HepG2 (cell line): Measurements from ENCODE around the gene EMID1. TPM values are rescaled to one million over a fixed set of nuclear protein-coding genes. Genes with fewer than 3 reads are reported as not detected.

Experiments
- ATAC-seq: fragments of 200-7000 bp; cut with Tn5 transposase; 3 replicates; pipeline ENCODE4 v1.9.1; 2020; ENCODE audit warnings: mild to moderate bottlenecking, moderate library complexity
- BruUV-seq: library from RNA; stranded (reverse); fragments of 400-500 nt; replicated peaks from 2 replicates; lab custom pipeline; 2021; lab: Mats Ljungman, UMichigan
- CTCF ChIA-PET: fragments of 300-600 bp; formaldehyde crosslinking; extraction: SDS; loops from one replicate; lab custom pipeline; 2021; ENCODE audit warnings: low total read pairs, inconsistent platforms, low intra/inter-chr PET ratio; lab: Yijun Ruan, JAX
- POLR2A ChIA-PET: fragments of 350-600 bp; sonication (Branson Sonifier 250); formaldehyde crosslinking; loops from one replicate; lab custom pipeline; 2020; ENCODE audit warnings: antibody characterized with exemption, inconsistent platforms; lab: Yijun Ruan, JAX
- DNase-seq: peaks from one replicate; pipeline ENCODE4 v3.0.0-alpha.2; 2015; ENCODE audit warnings: low spot score
- FAIRE-seq: peaks from 3 replicates; lab custom pipeline; 2011; peaks lifted over from hg19 to GRCh38; lab: Jason Lieb, UNC
- H2AFZ ChIP-seq: one replicate; pipeline ENCODE4 v1.6.1; 2011; ENCODE audit warnings: low read length, inconsistent platforms
- H3K27ac ChIP-seq: fragments of 300-600 bp; 3 replicates; pipeline ENCODE4 v1.8.0; 2011; ENCODE audit warnings: mixed run types, mild to moderate bottlenecking, mixed read lengths, low read length, inconsistent platforms; ENCODE audit not compliant: insufficient read depth; ENCODE audit errors: extremely low read length
- H3K27me3 ChIP-seq, 2 experiments: fragments of 200-600 bp in 1 of 2; 2 replicates in 1 of 2; 3 replicates in 1 of 2; pipeline versions ENCODE4 v1.6.0 to v1.8.0; 2011; ENCODE audit warnings: low read length in 2 of 2, mild to moderate bottlenecking in 2 of 2, moderate library complexity in 2 of 2, inconsistent platforms in 1 of 2; ENCODE audit not compliant: insufficient read depth in 2 of 2, control insufficient read depth in 1 of 2
- H3K36me3 ChIP-seq, 2 experiments: fragments of 200-600 bp in 1 of 2; replicated peaks in 1 of 2; 2 replicates in 1 of 2; 3 replicates in 1 of 2; pipeline versions ENCODE4 v1.5.1 to v1.8.0; 2011; ENCODE audit warnings: low read length in 2 of 2, inconsistent platforms in 1 of 2; ENCODE audit not compliant: insufficient read depth in 2 of 2, control insufficient read depth in 1 of 2
- H3K4me1 ChIP-seq: 2 replicates; pipeline ENCODE4 v1.5.1; 2012; ENCODE audit warnings: low read length, inconsistent platforms; ENCODE audit not compliant: insufficient read depth
- H3K4me2 ChIP-seq: 2 replicates; pipeline ENCODE4 v1.6.0; 2011; ENCODE audit warnings: low read depth, low read length, inconsistent platforms
- H3K4me3 ChIP-seq, 3 experiments: fragments of 200-600 bp in 1 of 3; sonication (generic), shearing (Covaris generic) in 1 of 3; replicated peaks in 1 of 3; 2 replicates each; pipeline ENCODE4 v1.5.1; 2011 to 2016; ENCODE audit warnings: low read length in 3 of 3, inconsistent platforms in 2 of 3, low read depth in 2 of 3, mild to moderate bottlenecking in 2 of 3, control low read depth in 1 of 3, mixed read lengths in 1 of 3; ENCODE audit not compliant: insufficient read depth in 1 of 3
- H3K79me2 ChIP-seq: one replicate; pipeline ENCODE4 v1.6.1; 2011; ENCODE audit warnings: low read length, inconsistent platforms; ENCODE audit not compliant: insufficient read depth
- H3K9ac ChIP-seq: 2 replicates; pipeline ENCODE4 v1.6.0; 2011; ENCODE audit warnings: mild to moderate bottlenecking, low read depth, low read length, inconsistent platforms; ENCODE audit not compliant: insufficient read depth
- H3K9me3 ChIP-seq: 2 replicates; pipeline ENCODE4 v1.5.1; 2012; ENCODE audit warnings: mild to moderate bottlenecking, low read length
- H4K20me1 ChIP-seq: 2 replicates; pipeline ENCODE4 v1.6.0; 2011; ENCODE audit warnings: inconsistent platforms, mild to moderate bottlenecking, low read length, moderate library complexity; ENCODE audit not compliant: insufficient read depth
- CCDC6 ChIP-seq: sonication (generic); formaldehyde crosslinking; IDR thresholded peaks from 2 replicates; pipeline ENCODE4 v1.8.1; 2022; ENCODE audit warnings: mild to moderate bottlenecking, missing genetic modification reagents, moderate library complexity
- ETS1 ChIP-seq: sonication (generic); formaldehyde crosslinking; IDR thresholded peaks from 2 replicates; pipeline ENCODE4 v1.4.0; 2020; ENCODE audit warnings: missing genetic modification reagents
- HOXD1 ChIP-seq: sonication (generic); formaldehyde crosslinking; IDR thresholded peaks from 2 replicates; pipeline ENCODE4 v1.5.0; 2020; ENCODE audit warnings: missing genetic modification reagents
- MTF1 ChIP-seq: sonication (generic); formaldehyde crosslinking; IDR thresholded peaks from 2 replicates; pipeline ENCODE4 v1.5.0; 2020; ENCODE audit warnings: missing genetic modification reagents
- THAP8 ChIP-seq: sonication (generic); formaldehyde crosslinking; IDR thresholded peaks from 2 replicates; pipeline ENCODE4 v1.5.1; 2020; ENCODE audit warnings: missing genetic modification reagents, mild to moderate bottlenecking, borderline replicate concordance
- ZBTB26 ChIP-seq: IDR thresholded peaks from 2 replicates; pipeline ENCODE4 v1.6.1; 2016; ENCODE audit warnings: missing compliant biosample characterization, missing genetic modification reagents, borderline replicate concordance
- ZNF646 ChIP-seq: sonication (generic); formaldehyde crosslinking; IDR thresholded peaks from 2 replicates; pipeline ENCODE4 v1.9.0; 2021; ENCODE audit warnings: mild to moderate bottlenecking, missing genetic modification reagents
- ZNF704 ChIP-seq: sonication (generic); formaldehyde crosslinking; IDR thresholded peaks from 2 replicates; pipeline ENCODE4 v1.8.1; 2023; ENCODE audit warnings: mild to moderate bottlenecking, inconsistent platforms, moderate library complexity, missing genetic modification reagents, borderline replicate concordance
- ZNF878 ChIP-seq: sonication (generic); formaldehyde crosslinking; IDR thresholded peaks from 2 replicates; pipeline ENCODE4 v1.8.1; 2023; ENCODE audit warnings: mild to moderate bottlenecking, missing genetic modification reagents, moderate library complexity
- WGBS: methylation state at CpG from one replicate; pipeline ENCODE4 v1.1.6; 2017; ENCODE audit warnings: low lambda C conversion rate; 5-methylcytosine and 5-hydroxymethylcytosine counted together
- in situ Hi-C: cut with HindIII; loops from 2 replicates; pipeline ENCODE4 v1.10.0; 2017; ENCODE audit warnings: low pct_unique_long_range_greater_than_20kb; ENCODE audit not compliant: extremely low pct_ligation_motif_present
- intact Hi-C: fragments of 100-400 bp; cut with micrococcal nuclease; formaldehyde crosslinking; loops from one replicate; pipeline ENCODE4 v1.10.0; 2022; ENCODE audit not compliant: unreplicated experiment
- polyA plus RNA-seq, 8 experiments: library from polyadenylated mRNA; depleted of rRNA in 3 of 8; stranded (reverse) in 7 of 8; unstranded in 1 of 8; fragments of >200 nt; fragmentation: Illumina TruSeq in 4 of 8; extraction: Trizol in 4 of 8; gene quantifications; 2 replicates each; pipeline versions ENCODE4 v1.2.1 to v1.2.3, GENCODE V29; 2011 to 2016; ENCODE audit warnings: low read depth in 4 of 8, missing spikeins in 1 of 8, mixed read lengths in 1 of 8; ENCODE audit not compliant: insufficient read depth in 1 of 8
- total RNA-seq, 5 experiments: library from RNA; depleted of rRNA; stranded (reverse); fragments of >200 nt; fragmentation: Illumina TruSeq; extraction: Trizol; gene quantifications; 2 replicates each; pipeline ENCODE4 v1.2.3, GENCODE V29; 2016; ENCODE audit warnings: low read depth in 1 of 5

Gene EMID1
- total and polyA plus RNA-seq, 2 of the 13 experiments (the other 11 are each of a cell fraction or from before 2014, with no cell fraction given) = 0.45 to 0.82 TPM

GRCh38 chr22:29219881-29220670, 14.4 kb downstream of the EMID1 start:
- BruUV-seq = no TSS peak
- TF ChIP-seq MTF1 (CRISPR knock-in tag) = no peak
- no peak for TF ChIP-seq ZNF704 (CRISPR knock-in tag)
- no peak for TF ChIP-seq CCDC6 (CRISPR knock-in tag)
- TF ChIP-seq ZNF878 (CRISPR knock-in tag) = no peak
- TF ChIP-seq THAP8 (CRISPR knock-in tag) = no peak
- no peak for TF ChIP-seq ETS1 (CRISPR knock-in tag)
- no peak for TF ChIP-seq HOXD1 (CRISPR knock-in tag)
- TF ChIP-seq ZBTB26 (CRISPR knock-in tag) = no peak
- TF ChIP-seq ZNF646 = no peak

More at GRCh38 chr22:29219881-29220670, 14.4 kb downstream of the EMID1 start:
- Histone ChIP-seq H3K4me2 (peak overlapping the region; percentile 80), H3K4me1 (peaks cover 42% of the 10 kb centered on the region), H3K27ac (no peak overlapping the region), H3K36me3 (no peaks in the 10 kb centered on the region), H3K9me3 (no peaks in the 10 kb centered on the region), H3K9ac (no peak overlapping the region), H4K20me1 (no peaks in the 10 kb centered on the region), H3K27me3 (peaks cover 2 to 18% of the 10 kb centered on the region in 2 experiments; a peak in 4 of 5 replicates), H2AFZ (no peak overlapping the region), H3K4me3 (peak overlapping the region; percentile 13 to 58 (median 19); a peak in 5 of 6 replicates), H3K79me2 (no peaks in the 10 kb centered on the region)
- DNase-seq = peak; percentile 33
- in situ Hi-C loops (no loop called here), intact Hi-C loops (no loop called here)
- ATAC-seq = peak; percentile 36
- CTCF ChIA-PET = no interaction called here
- POLR2A ChIA-PET = no interaction called here
- 2% methylated on average over 12 of the region's 14 CpGs for WGBS
- peak; percentile 73 for FAIRE-seq
